ENCODE data around the gene CYBA. TPM values are rescaled to one million over a fixed set of nuclear protein-coding genes. Genes with fewer than 3 reads are reported as not detected.
A peak's percentile ranks its signal among the peaks of the same experiment; 100 is the strongest.

Gene CYBA
- 52.9 TPM for polyA plus RNA-seq (ENCODE audit: insufficient read length)

- peak; percentile 45 for DNase-seq
Measured at GRCh38 chr16:88650749-88651275, at the start of gene CYBA. CYBA (minus strand) TSS chr16:88651053; CDS start chr16:88651013, 40 bp downstream.

GRCh38 chr16:88700322-88700635, 49.4 kb upstream of the CYBA start:
- DNase-seq = no peak

GRCh38 chr16:88699180-88699579, 48.3 kb upstream of the CYBA start:
- no peak for DNase-seq

GRCh38 chr16:88698646-88699045, 47.8 kb upstream of the CYBA start:
- DNase-seq = no peak

GRCh38 chr16:88697831-88698615, 47.2 kb upstream of the CYBA start:
- no peak for DNase-seq

GRCh38 chr16:88697116-88697830, 46.4 kb upstream of the CYBA start:
- DNase-seq = no peak

- no peak for DNase-seq
Measured at GRCh38 chr16:88696441-88696840, 45.6 kb upstream of the CYBA start.

- no peak for DNase-seq
Measured at GRCh38 chr16:88695753-88696152, 44.9 kb upstream of the CYBA start.

GRCh38 chr16:88695218-88695617, 44.4 kb upstream of the CYBA start:
- no peak for DNase-seq

GRCh38 chr16:88694221-88695087, 43.6 kb upstream of the CYBA start:
- no peak for DNase-seq

GRCh38 chr16:88693420-88694177, 42.7 kb upstream of the CYBA start:
- DNase-seq = no peak

- DNase-seq = no peak
Measured at GRCh38 chr16:88692861-88693260, 42.0 kb upstream of the CYBA start.

GRCh38 chr16:88691924-88692560, 41.2 kb upstream of the CYBA start:
- DNase-seq = no peak

- no peak for DNase-seq
Measured at GRCh38 chr16:88691129-88691813, 40.4 kb upstream of the CYBA start.

GRCh38 chr16:88690341-88691128, 39.7 kb upstream of the CYBA start:
- DNase-seq = no peak

- no peak for DNase-seq
Measured at GRCh38 chr16:88688013-88688778, 37.3 kb upstream of the CYBA start.

- DNase-seq = no peak
Measured at GRCh38 chr16:88687676-88688012, 36.8 kb upstream of the CYBA start.

GRCh38 chr16:88687254-88687576, 36.4 kb upstream of the CYBA start:
- no peak for DNase-seq

- DNase-seq = peak; percentile 66
Measured at GRCh38 chr16:88686439-88687253, 35.8 kb upstream of the CYBA start, which contains the start of gene SNAI3. SNAI3 (minus strand) TSS chr16:88686507; CDS start chr16:88686406, 101 bp downstream.

Measured in hindlimb muscle (tissue), 1 donor.